HFFc6 (cell line): ENCODE results near the gene MECR. TPM values are rescaled to one million over a fixed set of nuclear protein-coding genes. Genes with fewer than 3 reads are reported as not detected.

ENCODE experiments used
- DNase-seq: peaks from one replicate; pipeline ENCODE4 v3.0.0-alpha.2; 2018
- H3K27ac Mint-ChIP-seq: 2 replicates; pipeline ENCODE4 v1.8.0; 2020; ENCODE audit warnings: mild to moderate bottlenecking, mixed read lengths
- H3K27me3 Mint-ChIP-seq: 2 replicates; pipeline ENCODE4 v1.8.0; 2021; ENCODE audit warnings: mild to moderate bottlenecking, moderate library complexity, mixed read lengths; ENCODE audit not compliant: insufficient read depth
- H3K36me3 Mint-ChIP-seq: 2 replicates; pipeline ENCODE4 v1.8.0; 2021; ENCODE audit warnings: low read depth, mixed read lengths
- H3K4me1 Mint-ChIP-seq: 2 replicates; pipeline ENCODE4 v1.8.0; 2020; ENCODE audit warnings: low read depth, mixed read lengths
- H3K4me3 Mint-ChIP-seq: 2 replicates; pipeline ENCODE4 v1.8.0; 2020; ENCODE audit warnings: mild to moderate bottlenecking, moderate library complexity, mixed read lengths
- H3K9me3 Mint-ChIP-seq: 2 replicates; pipeline ENCODE4 v1.8.0; 2020; ENCODE audit warnings: mild to moderate bottlenecking, mixed read lengths
- total RNA-seq, 6 experiments: library from RNA; stranded (reverse); fragmentation: NEBNext Ultra II Directional; extraction: Animal tissue kit (Norgen Biotek cat#: 25700); gene quantifications; 2 replicates in 1 of 6; 3 replicates in 5 of 6; pipeline ENCODE4 v1.2.3, GENCODE V29; 2021
- TF ChIP-seq, protein P1 (sequence below): fragments of 200-600 bp; sonication (generic); IDR thresholded peaks from 2 replicates; pipeline ENCODE4 v1.5.0; 2021; ENCODE audit warnings: antibody characterized with exemption, mild to moderate bottlenecking

Gene MECR
- total RNA-seq, 6 experiments from 2014 or later, result 20.5 to 27.1 (median 21.9) TPM

DNA sequence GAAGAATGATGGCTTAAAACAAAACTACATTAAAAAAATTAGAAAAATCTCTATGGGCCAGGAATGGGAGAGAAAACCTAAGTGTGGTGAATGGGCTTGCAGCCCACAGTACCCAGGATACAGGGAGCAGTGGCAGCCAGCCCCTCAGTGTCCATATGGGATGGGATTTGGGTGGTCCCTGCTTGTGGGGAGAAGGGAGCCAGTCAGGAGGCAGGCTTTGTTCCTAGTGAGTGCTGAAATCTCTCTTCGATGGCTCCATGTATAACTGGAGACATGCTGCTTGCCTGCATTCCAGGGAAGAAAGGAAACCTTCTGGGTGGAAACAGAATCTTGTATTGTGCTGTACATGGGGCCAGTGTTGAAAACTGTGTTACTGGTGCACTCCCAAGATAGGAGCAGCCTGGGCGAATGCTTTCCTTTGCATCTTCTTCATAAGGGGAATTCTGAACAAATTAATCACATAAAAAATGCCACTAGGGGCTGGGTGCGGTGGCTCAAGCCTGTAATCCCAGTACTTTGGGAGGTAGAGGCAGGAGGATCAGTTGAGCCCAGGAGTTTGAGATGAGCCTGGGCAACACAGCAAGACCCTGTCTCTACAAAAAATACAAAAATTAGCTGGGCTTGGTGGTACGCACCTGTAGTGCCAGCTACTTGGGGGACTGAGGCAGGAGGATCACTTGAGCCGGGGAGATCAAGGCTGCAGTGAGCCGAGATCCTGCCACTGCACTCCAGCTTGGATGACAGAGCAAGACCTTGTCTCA is 41.6 kb upstream of the MECR start:
- Mint-ChIP-seq H3K9me3 (no peaks in the 10 kb centered on the region), H3K4me1 (peaks cover 21% of the 10 kb centered on the region), H3K4me3 (peak overlapping the region; percentile 75), H3K27me3 (no peaks in the 10 kb centered on the region; the same call in 1 of the 2 replicates), H3K27ac (peak overlapping the region; percentile 39; the same call in 1 of the 2 replicates), H3K36me3 (peaks cover 4% of the 10 kb centered on the region; the same call in 1 of the 2 replicates)
- TF ChIP-seq, protein P1, sequence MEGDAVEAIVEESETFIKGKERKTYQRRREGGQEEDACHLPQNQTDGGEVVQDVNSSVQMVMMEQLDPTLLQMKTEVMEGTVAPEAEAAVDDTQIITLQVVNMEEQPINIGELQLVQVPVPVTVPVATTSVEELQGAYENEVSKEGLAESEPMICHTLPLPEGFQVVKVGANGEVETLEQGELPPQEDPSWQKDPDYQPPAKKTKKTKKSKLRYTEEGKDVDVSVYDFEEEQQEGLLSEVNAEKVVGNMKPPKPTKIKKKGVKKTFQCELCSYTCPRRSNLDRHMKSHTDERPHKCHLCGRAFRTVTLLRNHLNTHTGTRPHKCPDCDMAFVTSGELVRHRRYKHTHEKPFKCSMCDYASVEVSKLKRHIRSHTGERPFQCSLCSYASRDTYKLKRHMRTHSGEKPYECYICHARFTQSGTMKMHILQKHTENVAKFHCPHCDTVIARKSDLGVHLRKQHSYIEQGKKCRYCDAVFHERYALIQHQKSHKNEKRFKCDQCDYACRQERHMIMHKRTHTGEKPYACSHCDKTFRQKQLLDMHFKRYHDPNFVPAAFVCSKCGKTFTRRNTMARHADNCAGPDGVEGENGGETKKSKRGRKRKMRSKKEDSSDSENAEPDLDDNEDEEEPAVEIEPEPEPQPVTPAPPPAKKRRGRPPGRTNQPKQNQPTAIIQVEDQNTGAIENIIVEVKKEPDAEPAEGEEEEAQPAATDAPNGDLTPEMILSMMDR, result no peak
- DNase-seq, result no peak

DNA sequence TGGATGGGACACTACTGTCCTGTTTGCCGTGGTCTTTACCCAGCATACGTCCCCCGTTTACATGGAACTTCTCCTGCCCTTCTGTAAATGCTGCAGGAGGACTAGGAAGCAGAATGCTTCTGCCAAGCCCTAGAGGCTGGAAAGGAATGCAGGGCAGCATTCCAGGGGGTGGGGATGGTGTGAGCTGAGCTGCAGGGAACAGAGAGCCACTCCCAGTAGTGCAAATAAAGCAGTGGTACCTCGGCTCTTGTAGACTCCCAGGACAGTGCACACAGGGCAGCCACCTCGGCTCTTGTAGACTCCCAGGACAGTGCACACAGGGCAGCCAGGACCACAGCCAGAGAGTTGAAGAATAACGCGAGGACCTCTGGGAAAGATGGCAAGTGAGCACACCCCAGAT is 41.0 kb upstream of the MECR start:
- H3K27ac Mint-ChIP-seq, result peak overlapping the region; percentile 39
- H3K36me3 Mint-ChIP-seq, result peaks cover 2% of the 10 kb centered on the region; the same call in 1 of the 2 replicates
- H3K4me1 Mint-ChIP-seq, result peaks cover 21% of the 10 kb centered on the region
- H3K4me3 Mint-ChIP-seq, result peak overlapping the region; percentile 75
- TF ChIP-seq, protein P1, result no peak
- H3K9me3 Mint-ChIP-seq, result no peaks in the 10 kb centered on the region
- peak; percentile 60 for DNase-seq
- H3K27me3 Mint-ChIP-seq, result no peaks in the 10 kb centered on the region; the same call in 1 of the 2 replicates

DNA sequence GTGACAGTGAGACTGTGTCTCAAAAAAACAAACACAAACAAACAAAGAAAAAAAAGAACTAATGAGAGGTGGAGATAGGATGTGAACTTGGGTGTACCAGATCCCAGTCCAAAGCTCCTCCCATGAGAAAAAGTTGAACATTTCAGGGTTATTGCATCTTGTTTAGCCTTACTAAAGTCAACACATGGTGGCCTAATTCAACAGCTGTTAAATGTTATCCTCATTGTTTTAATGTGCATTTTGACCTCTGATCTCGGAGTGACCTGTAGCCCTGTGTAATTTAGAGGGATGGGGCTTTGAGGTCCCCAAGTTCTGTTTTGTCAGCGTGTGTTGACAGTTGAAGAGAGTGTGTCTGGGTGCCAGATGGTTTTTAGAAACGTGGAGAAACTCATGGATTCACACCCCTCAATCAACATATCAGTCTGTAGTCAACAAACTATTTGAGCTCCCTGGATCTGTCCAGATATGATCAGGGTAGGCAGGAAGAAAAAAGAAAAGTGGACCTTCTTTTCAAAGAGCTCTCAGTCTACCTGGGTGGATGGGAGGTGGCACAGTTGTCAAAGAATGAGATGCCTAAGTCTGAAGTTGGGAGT is 40.3 kb upstream of the MECR start:
- Mint-ChIP-seq H3K36me3 (no peaks in the 10 kb centered on the region), H3K4me1 (peaks cover 21% of the 10 kb centered on the region), H3K27ac (peak overlapping the region; percentile 38), H3K4me3 (peak overlapping the region; percentile 75), H3K27me3 (no peaks in the 10 kb centered on the region; the same call in 1 of the 2 replicates), H3K9me3 (no peaks in the 10 kb centered on the region)
- TF ChIP-seq, protein P1, result no peak
- no peak for DNase-seq

- TF ChIP-seq, protein P1, result no peak
- no peak for DNase-seq
- Mint-ChIP-seq H3K27me3 (no peaks in the 10 kb centered on the region; the same call in 1 of the 2 replicates), H3K4me1 (peaks cover 32% of the 10 kb centered on the region), H3K4me3 (no peak overlapping the region), H3K27ac (no peak overlapping the region), H3K9me3 (no peaks in the 10 kb centered on the region), H3K36me3 (no peaks in the 10 kb centered on the region)
Measured at GRCh38 chr1:29269382-29269781, 38.6 kb upstream of the MECR start.

DNA sequence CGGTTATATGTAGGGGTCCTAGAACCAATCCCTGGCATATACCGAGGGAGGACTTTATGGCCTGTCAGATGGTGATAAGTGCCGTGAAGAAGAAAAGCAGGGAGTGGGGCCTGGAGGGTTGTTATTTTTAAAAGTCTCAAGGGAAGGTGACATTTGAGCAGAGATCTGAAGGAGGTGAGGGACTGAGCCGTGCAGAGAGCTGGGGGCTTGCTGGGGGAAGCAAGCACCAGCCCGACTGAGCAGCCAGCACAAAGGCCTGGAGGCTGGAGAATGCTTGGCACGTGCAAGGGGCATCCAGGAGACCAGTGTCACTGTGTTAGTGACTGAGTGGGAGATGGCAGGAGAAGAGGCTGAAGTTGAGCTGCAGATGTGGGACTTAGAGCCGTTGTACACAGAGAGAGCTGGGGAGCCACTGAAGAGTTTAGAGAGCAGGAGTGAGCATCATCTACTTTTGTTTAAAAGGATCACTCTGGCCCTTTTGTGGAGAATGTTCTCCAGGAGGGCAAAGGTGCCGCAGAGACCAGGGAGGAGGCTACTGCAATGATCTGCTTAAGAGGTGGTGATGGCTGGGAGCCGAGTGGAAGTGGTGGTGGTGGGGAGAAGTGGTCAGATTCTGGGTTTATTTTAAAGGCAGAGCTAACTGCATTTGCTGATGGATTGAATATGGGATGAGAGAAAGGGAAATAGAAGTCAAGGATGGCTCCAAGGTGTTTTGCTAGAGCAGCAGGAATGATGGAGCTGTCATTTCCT is 36.8 kb upstream of the MECR start:
- DNase-seq, result no peak
- H3K9me3 Mint-ChIP-seq, result no peaks in the 10 kb centered on the region
- H3K4me3 Mint-ChIP-seq, result no peak overlapping the region
- H3K4me1 Mint-ChIP-seq, result peaks cover 31% of the 10 kb centered on the region
- H3K36me3 Mint-ChIP-seq, result no peaks in the 10 kb centered on the region
- TF ChIP-seq, protein P1, result no peak
- H3K27ac Mint-ChIP-seq, result no peak overlapping the region
- H3K27me3 Mint-ChIP-seq, result no peaks in the 10 kb centered on the region; the same call in 1 of the 2 replicates
